Right ventricle myocardium superior (tissue), 1 donor: ENCODE results near the gene MAP2K3. TPM values are rescaled to one million over a fixed set of nuclear protein-coding genes. Genes with fewer than 3 reads are reported as not detected.
"Not testable (repeated sequence)": the region's sequence is repeated elsewhere in the genome, so short reads cannot be mapped to it uniquely, and the experiment has no call there.

Experiments
- ATAC-seq: fragments of 200-7000 bp; cut with Tn5 transposase; one replicate; pipeline ENCODE4 v1.9.1; 2020; ENCODE audit warnings: mild to moderate bottlenecking; ENCODE audit not compliant: poor library complexity
- DNase-seq: peaks from one replicate; pipeline ENCODE4 v3.0.0-alpha.2; 2020
- intact Hi-C: fragments of 100-400 bp; cut with DNase I; formaldehyde crosslinking; loops from one replicate; pipeline ENCODE4 v1.11.2; 2022
- total RNA-seq: library from RNA; stranded (reverse); fragmentation: NEBNext Ultra II Directional; extraction: Animal tissue kit (Norgen Biotek cat#: 25700); gene quantifications from one replicate; pipeline ENCODE4 v1.2.1, GENCODE V29; 2021
- donor health status: DM: no; HTN: yes; CAD: no; lungs with severe emphysema.

MAP2K3 gene
- total RNA-seq, 1 donor from 2014 or later, result 30.8 TPM

GRCh38 chr17:21316212-21316886, 31.8 kb downstream of the MAP2K3 start:
- DNase-seq (peak; percentile 40), ATAC-seq (peak; percentile 92)
- intact Hi-C loops, result loop anchor here (10.0 kb wide), 1 partner anchor 138 kb away; no protein-coding TSS in a partner anchor

- ATAC-seq, result peak; percentile 76
- not testable (repeated sequence) for DNase-seq
- intact Hi-C loops, result loop anchor here (10.0 kb wide), 1 partner anchor 138 kb away; no protein-coding TSS in a partner anchor
Observed at GRCh38 chr17:21316887-21317500, 32.5 kb downstream of the MAP2K3 start.

- intact Hi-C loops, result loop anchor here (10.0 kb wide), 1 partner anchor 137 kb away; no protein-coding TSS in a partner anchor
- not testable (repeated sequence) for DNase-seq, ATAC-seq
Observed at GRCh38 chr17:21317821-21318220, 33.3 kb downstream of the MAP2K3 start.

GRCh38 chr17:21318439-21318838, 33.9 kb downstream of the MAP2K3 start:
- intact Hi-C loops, result loop anchor here (10.0 kb wide), 1 partner anchor 136 kb away; no protein-coding TSS in a partner anchor
- no peak for DNase-seq
- ATAC-seq, result no peak

GRCh38 chr17:21318856-21319255, 34.3 kb downstream of the MAP2K3 start:
- intact Hi-C loops, result loop anchor here (10.0 kb wide), 1 partner anchor 136 kb away; no protein-coding TSS in a partner anchor
- DNase-seq, ATAC-seq: not testable (repeated sequence)

- intact Hi-C loops, result loop anchor here (10.0 kb wide), 1 partner anchor 136 kb away; no protein-coding TSS in a partner anchor
- not testable (repeated sequence) for ATAC-seq, DNase-seq
Observed at GRCh38 chr17:21319256-21319655, 34.7 kb downstream of the MAP2K3 start.

- intact Hi-C loops, result loop anchor here (10.0 kb wide), 2 partner anchors 55 to 135 kb away; no protein-coding TSS in a partner anchor
- not testable (repeated sequence) for ATAC-seq, DNase-seq
Observed at GRCh38 chr17:21319686-21320375, 35.3 kb downstream of the MAP2K3 start.

- intact Hi-C loops, result loop anchor here (10.0 kb wide), 1 partner anchor 56 kb away; no protein-coding TSS in a partner anchor
- ATAC-seq, DNase-seq: not testable (repeated sequence)
Observed at GRCh38 chr17:21320430-21320829, 35.9 kb downstream of the MAP2K3 start.

GRCh38 chr17:21321061-21321460, 36.5 kb downstream of the MAP2K3 start:
- intact Hi-C loops, result loop anchor here (10.0 kb wide), 1 partner anchor 56 kb away; no protein-coding TSS in a partner anchor
- not testable (repeated sequence) for ATAC-seq, DNase-seq

- ATAC-seq, DNase-seq: not testable (repeated sequence)
- intact Hi-C loops, result loop anchor here (10.0 kb wide), 1 partner anchor 57 kb away; no protein-coding TSS in a partner anchor
Observed at GRCh38 chr17:21321744-21322191, 37.3 kb downstream of the MAP2K3 start.

- ATAC-seq, result peak; percentile 18
- intact Hi-C loops, result loop anchor here (10.0 kb wide), 1 partner anchor 59 kb away; no protein-coding TSS in a partner anchor
- not testable (repeated sequence) for DNase-seq
Observed at GRCh38 chr17:21323257-21324111, 39.0 kb downstream of the MAP2K3 start.

GRCh38 chr17:21324741-21325140, 40.2 kb downstream of the MAP2K3 start:
- not testable (repeated sequence) for DNase-seq, ATAC-seq
- intact Hi-C loops, result loop anchor here (10.0 kb wide), 1 partner anchor 60 kb away; no protein-coding TSS in a partner anchor

- ATAC-seq, DNase-seq: not testable (repeated sequence)
- intact Hi-C loops, result loop anchor here (10.0 kb wide), 1 partner anchor 63 kb away; no protein-coding TSS in a partner anchor
Observed at GRCh38 chr17:21327921-21328320, 43.4 kb downstream of the MAP2K3 start.

- not testable (repeated sequence) for ATAC-seq, DNase-seq
- intact Hi-C loops, result loop anchor here (10.0 kb wide), 1 partner anchor 64 kb away; no protein-coding TSS in a partner anchor
Observed at GRCh38 chr17:21328778-21329177, 44.3 kb downstream of the MAP2K3 start.

- intact Hi-C loops, result no loop called here
- DNase-seq (peak; percentile 35), ATAC-seq (no peak)
Observed at GRCh38 chr17:21330436-21331160, 46.1 kb downstream of the MAP2K3 start.

GRCh38 chr17:21336541-21337294, 52.2 kb downstream of the MAP2K3 start:
- DNase-seq, ATAC-seq, intact Hi-C loops: not testable (repeated sequence)
